ENCODE results near the gene OTOG. TPM values are rescaled to one million over a fixed set of nuclear protein-coding genes. Genes with fewer than 3 reads are reported as not detected.
A peak's percentile ranks its signal among the peaks of the same experiment; 100 is the strongest.

Gene OTOG
- total RNA-seq, 4 donors from 2014 or later: not detected

DNA sequence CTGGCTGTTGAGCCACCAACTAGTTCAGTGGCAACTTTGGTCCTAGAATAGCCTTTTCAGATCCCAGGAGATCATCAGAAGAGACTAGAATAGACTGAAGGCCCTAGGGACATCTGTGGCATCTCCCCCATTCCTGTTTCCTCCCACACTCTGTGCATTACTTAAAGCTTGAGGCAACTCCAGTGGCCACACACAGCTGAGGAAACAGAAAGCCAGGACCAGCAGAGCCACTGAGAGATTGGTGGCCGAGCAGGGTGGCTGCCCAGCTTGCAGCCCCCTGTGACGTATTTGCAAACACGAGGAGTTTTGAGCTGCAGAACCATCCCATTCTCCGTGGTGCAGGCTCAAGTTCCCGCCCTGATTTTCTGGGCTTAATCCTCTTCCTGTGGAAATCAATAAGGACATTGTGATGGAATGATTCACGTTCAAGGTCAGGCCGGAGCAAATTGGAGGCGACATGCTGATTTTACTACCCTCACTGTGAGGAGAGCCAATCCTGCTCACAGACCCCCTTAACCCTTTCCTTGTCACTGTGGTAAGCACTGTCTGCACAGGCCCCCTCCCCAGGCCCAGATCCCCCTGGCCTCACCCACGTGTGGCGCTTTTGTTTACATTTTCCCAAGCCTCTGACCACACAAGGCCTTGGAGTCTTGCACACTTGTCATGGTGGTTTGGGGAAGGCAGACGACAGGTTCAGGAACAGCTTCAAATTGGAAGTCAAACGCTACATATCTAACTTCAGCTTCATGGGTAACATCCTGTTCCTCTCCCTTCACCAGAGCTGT is 103.3 kb downstream of the OTOG start:
- WGBS, 2 donors: 39 to 41% methylated on average over 12 of the region's 12 CpGs
- intact Hi-C loops (cut with DNase I; ENCODE audit: low total_unique reads): no loop called here
- peak in 1 of 2 donors; percentile 61 for DNase-seq (ENCODE audit: low spot score in 2 of 2)
- TF ChIP-seq POLR2A (IDR thresholded peaks at IDR 0.05): no peak
- TF ChIP-seq, protein P1, sequence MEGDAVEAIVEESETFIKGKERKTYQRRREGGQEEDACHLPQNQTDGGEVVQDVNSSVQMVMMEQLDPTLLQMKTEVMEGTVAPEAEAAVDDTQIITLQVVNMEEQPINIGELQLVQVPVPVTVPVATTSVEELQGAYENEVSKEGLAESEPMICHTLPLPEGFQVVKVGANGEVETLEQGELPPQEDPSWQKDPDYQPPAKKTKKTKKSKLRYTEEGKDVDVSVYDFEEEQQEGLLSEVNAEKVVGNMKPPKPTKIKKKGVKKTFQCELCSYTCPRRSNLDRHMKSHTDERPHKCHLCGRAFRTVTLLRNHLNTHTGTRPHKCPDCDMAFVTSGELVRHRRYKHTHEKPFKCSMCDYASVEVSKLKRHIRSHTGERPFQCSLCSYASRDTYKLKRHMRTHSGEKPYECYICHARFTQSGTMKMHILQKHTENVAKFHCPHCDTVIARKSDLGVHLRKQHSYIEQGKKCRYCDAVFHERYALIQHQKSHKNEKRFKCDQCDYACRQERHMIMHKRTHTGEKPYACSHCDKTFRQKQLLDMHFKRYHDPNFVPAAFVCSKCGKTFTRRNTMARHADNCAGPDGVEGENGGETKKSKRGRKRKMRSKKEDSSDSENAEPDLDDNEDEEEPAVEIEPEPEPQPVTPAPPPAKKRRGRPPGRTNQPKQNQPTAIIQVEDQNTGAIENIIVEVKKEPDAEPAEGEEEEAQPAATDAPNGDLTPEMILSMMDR (IDR thresholded peaks at IDR 0.05): no peak
- no peak overlapping the region for H3K4me3 ChIP-seq (ENCODE audit: low read depth, poor library complexity, severe bottlenecking)

DNA sequence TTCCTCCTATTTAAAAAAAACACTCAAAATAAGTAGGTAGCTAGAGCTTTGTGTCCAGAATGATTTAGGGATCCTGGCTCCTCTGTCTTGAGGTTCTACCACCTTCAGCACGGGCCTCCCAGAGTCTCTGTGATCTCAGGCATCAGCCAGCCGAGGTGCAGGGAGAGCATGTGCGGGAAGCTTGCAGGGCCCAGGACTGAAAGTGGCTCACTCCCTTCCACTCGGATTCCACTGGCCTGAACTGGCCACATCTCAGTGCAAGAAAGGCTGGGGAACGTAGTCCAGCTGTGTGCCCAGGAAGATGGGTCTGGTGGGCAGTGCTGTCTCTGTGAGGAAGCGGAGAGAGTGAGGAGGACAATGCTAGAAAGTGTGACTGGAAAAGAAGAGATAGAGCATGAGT is 104.0 kb downstream of the OTOG start:
- no peak for TF ChIP-seq POLR2A (IDR thresholded peaks at IDR 0.05)
- TF ChIP-seq, protein P1 (IDR thresholded peaks at IDR 0.05): no peak
- peak in 1 of 2 donors; percentile 56 for DNase-seq (ENCODE audit: low spot score in 2 of 2)
- no peak overlapping the region for H3K4me3 ChIP-seq (ENCODE audit: low read depth, poor library complexity, severe bottlenecking)
- WGBS, 2 donors: 73 to 76% methylated on average over 6 of the region's 6 CpGs
- intact Hi-C loops (cut with DNase I; ENCODE audit: low total_unique reads): no loop called here

DNA sequence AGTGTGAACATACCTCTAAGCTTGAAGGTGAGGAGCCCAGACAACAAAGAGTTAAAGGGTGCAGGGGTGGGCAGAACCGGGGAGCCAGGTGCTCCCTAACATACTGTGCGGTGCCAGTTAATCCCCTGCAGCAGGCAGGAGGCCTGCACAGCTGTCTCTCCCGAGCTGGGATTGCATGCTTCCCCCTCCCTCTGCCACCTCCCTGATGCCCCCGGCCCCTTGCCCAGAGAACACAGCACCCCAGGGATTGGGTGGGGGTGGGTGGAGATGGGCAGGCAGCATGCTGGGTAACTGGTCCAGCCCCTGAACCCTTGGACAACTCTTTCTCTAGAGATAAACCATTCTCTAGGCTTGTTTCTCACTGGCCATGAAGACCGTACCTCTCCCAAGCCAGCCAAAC is 104.6 kb downstream of the OTOG start:
- 39 to 41% methylated on average over 5 of the region's 5 CpGs for WGBS, 2 donors
- intact Hi-C loops (cut with DNase I; ENCODE audit: low total_unique reads): no loop called here
- no peak overlapping the region for H3K4me3 ChIP-seq (ENCODE audit: low read depth, poor library complexity, severe bottlenecking)
- peak in 1 of 2 donors; percentile 62 for DNase-seq (ENCODE audit: low spot score in 2 of 2)
- TF ChIP-seq, protein P1 (IDR thresholded peaks at IDR 0.05): no peak
- TF ChIP-seq POLR2A (IDR thresholded peaks at IDR 0.05): no peak

DNA sequence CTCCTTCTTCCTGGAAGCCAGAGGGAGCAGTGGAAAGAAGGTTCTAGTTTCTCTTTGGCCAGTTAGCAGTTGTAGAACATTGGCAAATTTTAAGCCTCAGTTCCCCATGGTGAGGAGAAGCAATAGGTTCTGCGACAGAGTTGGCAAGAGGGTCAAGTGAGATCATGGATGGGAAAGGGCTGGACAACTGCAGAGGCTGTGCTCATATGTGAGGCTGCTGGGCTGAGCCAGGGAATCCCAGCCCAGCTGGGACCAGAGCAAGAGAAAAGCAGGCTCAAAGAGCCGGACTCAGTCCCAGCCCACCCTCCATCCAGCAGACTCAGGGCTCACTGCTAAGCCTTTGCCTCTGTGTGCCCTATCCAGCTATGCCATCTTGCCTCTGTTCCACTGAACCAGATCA is 105.5 kb downstream of the OTOG start:
- TF ChIP-seq POLR2A (IDR thresholded peaks at IDR 0.05): no peak
- TF ChIP-seq, protein P1 (IDR thresholded peaks at IDR 0.05): no peak
- 74 to 76% methylated on average over 2 of the region's 2 CpGs for WGBS, 2 donors
- H3K4me3 ChIP-seq (ENCODE audit: low read depth, poor library complexity, severe bottlenecking): no peak overlapping the region
- intact Hi-C loops (cut with DNase I; ENCODE audit: low total_unique reads): no loop called here
- peak in 1 of 2 donors; percentile 46 for DNase-seq (ENCODE audit: low spot score in 2 of 2)

DNA sequence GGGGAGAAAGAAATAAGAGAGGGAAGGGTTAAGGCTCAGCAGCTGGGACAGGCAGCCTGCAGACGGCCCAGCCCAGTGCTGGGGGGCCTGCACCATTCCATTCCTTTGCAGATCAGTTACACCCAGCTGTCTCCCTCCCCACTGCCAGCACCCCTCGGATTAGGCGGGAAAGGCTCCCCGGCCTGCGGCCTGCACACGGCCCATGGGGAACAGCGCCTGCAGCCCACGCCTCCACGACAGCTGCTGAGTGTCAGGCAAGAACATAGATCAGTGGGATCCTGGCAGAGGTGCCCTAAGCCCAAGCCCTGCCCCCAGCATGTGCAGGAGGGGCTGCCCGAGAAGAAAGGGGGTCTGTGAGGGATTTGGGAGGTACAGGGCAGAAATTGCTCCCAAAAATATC is 106.6 kb downstream of the OTOG start:
- WGBS, 2 donors: 47 to 49% methylated on average over 9 to 10 of the region's 10 CpGs
- peak in 1 of 2 donors; percentile 68 for DNase-seq (ENCODE audit: low spot score in 2 of 2)
- intact Hi-C loops (cut with DNase I; ENCODE audit: low total_unique reads): no loop called here
- H3K4me3 ChIP-seq (ENCODE audit: low read depth, poor library complexity, severe bottlenecking): no peak overlapping the region
- TF ChIP-seq POLR2A (IDR thresholded peaks at IDR 0.05): no peak
- TF ChIP-seq, protein P1 (IDR thresholded peaks at IDR 0.05): no peak

Data from lower leg skin (tissue), 4 donors.